Trophoblast cell (in vitro differentiated cells and primary cell): Measurements from ENCODE around the gene ISOC2.

Source experiments
- DNase-seq, 2 donors: peaks; one replicate each; pipeline ENCODE4 v3.0.0-alpha.2; 2016
- H2AFZ ChIP-seq: 2 replicates; pipeline ENCODE4 v1.6.1; 2013; ENCODE audit warnings: low read length, moderate library complexity, mild to moderate bottlenecking; ENCODE audit not compliant: insufficient read depth, poor library complexity
- H2AK5ac ChIP-seq: 2 replicates; pipeline ENCODE4 v1.6.1; 2013; ENCODE audit warnings: mild to moderate bottlenecking, low read length
- H2BK120ac ChIP-seq: 2 replicates; pipeline ENCODE4 v1.6.1; 2013; ENCODE audit warnings: low read length, mild to moderate bottlenecking, moderate library complexity; ENCODE audit not compliant: insufficient read depth, poor library complexity
- H2BK12ac ChIP-seq: 2 replicates; pipeline ENCODE4 v1.6.1; 2013; ENCODE audit warnings: mild to moderate bottlenecking, low read length, moderate library complexity
- H2BK5ac ChIP-seq: 2 replicates; pipeline ENCODE4 v1.6.1; 2013; ENCODE audit warnings: low read length, low read depth, moderate library complexity, mild to moderate bottlenecking; ENCODE audit not compliant: poor library complexity
- H3K14ac ChIP-seq: 2 replicates; pipeline ENCODE4 v1.6.1; 2013; ENCODE audit warnings: mild to moderate bottlenecking, low read length
- H3K18ac ChIP-seq: 2 replicates; pipeline ENCODE4 v1.6.1; 2013; ENCODE audit warnings: mild to moderate bottlenecking, low read length
- H3K23ac ChIP-seq: 2 replicates; pipeline ENCODE4 v1.6.1; 2013; ENCODE audit warnings: low read length
- H3K27ac ChIP-seq: 2 replicates; pipeline ENCODE4 v1.5.1; 2013; ENCODE audit warnings: low read depth, mild to moderate bottlenecking, inconsistent platforms, low read length, moderate library complexity
- H3K27me3 ChIP-seq: 2 replicates; pipeline ENCODE4 v1.6.1; 2013; ENCODE audit warnings: inconsistent platforms, mild to moderate bottlenecking, low read length, moderate library complexity; ENCODE audit not compliant: insufficient read depth
- H3K36me3 ChIP-seq, 2 experiments: 1 replicate in 1 of 2; 2 replicates in 1 of 2; pipeline ENCODE4 v1.6.1; 2013; ENCODE audit warnings: low read length in 2 of 2, mild to moderate bottlenecking in 2 of 2, moderate library complexity in 1 of 2; ENCODE audit not compliant: insufficient read depth in 2 of 2, control insufficient read depth in 1 of 2
- H3K4ac ChIP-seq: 2 replicates; pipeline ENCODE4 v1.6.1; 2013; ENCODE audit warnings: low read depth, mild to moderate bottlenecking, low read length, moderate library complexity
- H3K4me1 ChIP-seq, 2 experiments: 1 replicate in 1 of 2; 2 replicates in 1 of 2; pipeline ENCODE4 v1.6.1; 2013; ENCODE audit warnings: low read length in 2 of 2, mild to moderate bottlenecking in 2 of 2, moderate library complexity in 1 of 2; ENCODE audit not compliant: insufficient read depth in 2 of 2, control insufficient read depth in 1 of 2
- H3K4me2 ChIP-seq: 2 replicates; pipeline ENCODE4 v1.6.1; 2013; ENCODE audit warnings: inconsistent platforms, mild to moderate bottlenecking, low read length, moderate library complexity
- H3K4me3 ChIP-seq: 2 replicates; pipeline ENCODE4 v1.5.1; 2013; ENCODE audit warnings: mild to moderate bottlenecking, low read depth, low read length, inconsistent platforms
- H3K79me1 ChIP-seq: one replicate; pipeline ENCODE4 v1.6.1; 2013; ENCODE audit warnings: low read length
- H3K79me2 ChIP-seq: 2 replicates; pipeline ENCODE4 v1.6.1; 2013; ENCODE audit warnings: low read length, mild to moderate bottlenecking; ENCODE audit not compliant: control insufficient read depth, insufficient read depth, poor library complexity
- H3K9ac ChIP-seq: 2 replicates; pipeline ENCODE4 v1.6.1; 2013; ENCODE audit warnings: mild to moderate bottlenecking, low read length
- H3K9me3 ChIP-seq: 2 replicates; pipeline ENCODE4 v1.6.1; 2013; ENCODE audit warnings: low read depth, mild to moderate bottlenecking, control low read depth, inconsistent platforms, low read length; ENCODE audit not compliant: insufficient read depth
- H4K12ac ChIP-seq: 2 replicates; pipeline ENCODE4 v1.6.1; 2013; ENCODE audit warnings: low read depth, mild to moderate bottlenecking, low read length, moderate library complexity
- H4K8ac ChIP-seq: 2 replicates; pipeline ENCODE4 v1.6.1; 2013; ENCODE audit warnings: low read depth, mild to moderate bottlenecking, low read length, moderate library complexity
- H4K91ac ChIP-seq: one replicate; pipeline ENCODE4 v1.6.1; 2013; ENCODE audit warnings: low read depth, mild to moderate bottlenecking, low read length, moderate library complexity
- WGBS: extraction: QIAGEN DNeasy Blood & Tissue Kit; methylation state at CpG from one replicate; pipeline ENCODE4 v1.1.7; 2013; ENCODE audit warnings: missing lambda C conversion rate; ENCODE audit not compliant: insufficient read length, insufficient coverage; ENCODE audit errors: extremely low coverage; 5-methylcytosine and 5-hydroxymethylcytosine counted together

Gene ISOC2

GRCh38 chr19:55459950-55460657 lies 1.3 kb downstream of the ISOC2 start:
- Histone ChIP-seq H3K79me2 (peaks cover 3% of the 10 kb centered on the region), H3K4me3 (no peak overlapping the region), H3K36me3 (peaks cover 0 to 5% of the 10 kb centered on the region in 2 experiments), H2BK120ac (no peak overlapping the region), H4K12ac (no peak overlapping the region), H3K9ac (no peak overlapping the region), H3K4me2 (no peak overlapping the region), H3K27ac (no peak overlapping the region), H4K8ac (no peak overlapping the region), H3K23ac (no peak overlapping the region), H2AK5ac (no peak overlapping the region), H4K91ac (no peak overlapping the region), H3K9me3 (no peaks in the 10 kb centered on the region), H3K27me3 (no peaks in the 10 kb centered on the region), H2AFZ (no peak overlapping the region), H2BK5ac (no peak overlapping the region), H2BK12ac (no peak overlapping the region), H3K18ac (no peak overlapping the region), H3K4ac (no peak overlapping the region), H3K14ac (no peak overlapping the region), H3K4me1 (peaks cover 7 to 12% of the 10 kb centered on the region in 2 experiments), H3K79me1 (peaks cover 6% of the 10 kb centered on the region)
- WGBS, result no CpG with 5 or more reads among the region's 16 CpGs
- DNase-seq, result peak in 1 of 2 donors; percentile 56

- no peak overlapping the region for H4K91ac ChIP-seq
- no peak overlapping the region for H4K8ac ChIP-seq
- no peak overlapping the region for H3K4me2 ChIP-seq
- no peak for DNase-seq
- no peak overlapping the region for H2BK12ac ChIP-seq
- H2AFZ ChIP-seq, result no peak overlapping the region
- no peak overlapping the region for H4K12ac ChIP-seq
- H3K27ac ChIP-seq, result no peak overlapping the region
- no peaks in the 10 kb centered on the region for H3K9me3 ChIP-seq
- H3K9ac ChIP-seq, result no peak overlapping the region
- H3K14ac ChIP-seq, result no peak overlapping the region
- no peaks in the 10 kb centered on the region for H3K27me3 ChIP-seq
- H3K18ac ChIP-seq, result no peak overlapping the region
- no peak overlapping the region for H2BK120ac ChIP-seq
- no peak overlapping the region for H3K4ac ChIP-seq
- no peak overlapping the region for H2AK5ac ChIP-seq
- no peak overlapping the region for H2BK5ac ChIP-seq
- no peak overlapping the region for H3K4me3 ChIP-seq
- no CpG with 5 or more reads among the region's 8 CpGs for WGBS
- peaks cover 7 to 12% of the 10 kb centered on the region in 2 experiments for H3K4me1 ChIP-seq
- H3K79me1 ChIP-seq, result peaks cover 6% of the 10 kb centered on the region
- no peak overlapping the region for H3K23ac ChIP-seq
- H3K79me2 ChIP-seq, result peaks cover 3% of the 10 kb centered on the region
- H3K36me3 ChIP-seq, result peaks cover 0 to 5% of the 10 kb centered on the region in 2 experiments
These were observed 1.9 kb downstream of the ISOC2 start for GRCh38 chr19:55459551-55459949.

- Histone ChIP-seq H3K4me2 (no peak overlapping the region), H3K9me3 (peaks cover 2% of the 10 kb centered on the region), H2BK120ac (no peak overlapping the region), H3K36me3 (peaks cover 0 to 5% of the 10 kb centered on the region in 2 experiments), H3K23ac (no peak overlapping the region), H4K12ac (no peak overlapping the region), H3K14ac (no peak overlapping the region), H2BK5ac (no peak overlapping the region), H3K18ac (no peak overlapping the region), H3K27ac (no peak overlapping the region), H3K79me2 (peaks cover 3% of the 10 kb centered on the region), H4K8ac (no peak overlapping the region), H3K9ac (no peak overlapping the region), H3K79me1 (peaks cover 6% of the 10 kb centered on the region), H4K91ac (no peak overlapping the region), H3K4ac (no peak overlapping the region), H3K27me3 (no peaks in the 10 kb centered on the region), H2BK12ac (no peak overlapping the region), H3K4me1 (peaks cover 7 to 12% of the 10 kb centered on the region in 2 experiments), H2AK5ac (no peak overlapping the region), H2AFZ (no peak overlapping the region), H3K4me3 (no peak overlapping the region)
- no CpG with 5 or more reads among the region's 16 CpGs for WGBS
- DNase-seq, result no peak
These were observed 3.6 kb downstream of the ISOC2 start for GRCh38 chr19:55457683-55458457.

- WGBS, result no CpG with 5 or more reads among the region's 14 CpGs
- Histone ChIP-seq H2BK5ac (no peak overlapping the region), H3K79me1 (peaks cover 3% of the 10 kb centered on the region), H3K4me1 (peaks cover 4 to 11% of the 10 kb centered on the region in 2 experiments), H3K23ac (no peak overlapping the region), H3K4ac (no peak overlapping the region), H3K18ac (no peak overlapping the region), H3K79me2 (peaks cover 2% of the 10 kb centered on the region), H4K8ac (no peak overlapping the region), H3K4me2 (no peak overlapping the region), H3K27ac (no peak overlapping the region), H4K12ac (no peak overlapping the region), H2BK120ac (no peak overlapping the region), H4K91ac (no peak overlapping the region), H3K27me3 (peaks cover 13% of the 10 kb centered on the region), H3K9me3 (peaks cover 4% of the 10 kb centered on the region), H3K36me3 (peaks cover 0 to 5% of the 10 kb centered on the region in 2 experiments), H3K14ac (no peak overlapping the region), H2BK12ac (no peak overlapping the region), H3K4me3 (no peak overlapping the region), H2AFZ (no peak overlapping the region), H2AK5ac (no peak overlapping the region), H3K9ac (no peak overlapping the region)
- no peak for DNase-seq
These were observed 5.1 kb downstream of the ISOC2 start for GRCh38 chr19:55456347-55456746.
